Stimulated activated CD4-positive, alpha-beta T cell treated with anti-CD3 and anti-CD28 coated beads, Interleukin-15, amount 100 ng/mL, for 48 hours (primary cell): ENCODE data around the gene PBRM1.

Experiments
- DNase-seq, 2 donors: peaks; one replicate each; pipeline ENCODE4 v3.0.0-alpha.2; 2020; ENCODE audit warnings: low read depth in 2 of 2

PBRM1 gene

DNA sequence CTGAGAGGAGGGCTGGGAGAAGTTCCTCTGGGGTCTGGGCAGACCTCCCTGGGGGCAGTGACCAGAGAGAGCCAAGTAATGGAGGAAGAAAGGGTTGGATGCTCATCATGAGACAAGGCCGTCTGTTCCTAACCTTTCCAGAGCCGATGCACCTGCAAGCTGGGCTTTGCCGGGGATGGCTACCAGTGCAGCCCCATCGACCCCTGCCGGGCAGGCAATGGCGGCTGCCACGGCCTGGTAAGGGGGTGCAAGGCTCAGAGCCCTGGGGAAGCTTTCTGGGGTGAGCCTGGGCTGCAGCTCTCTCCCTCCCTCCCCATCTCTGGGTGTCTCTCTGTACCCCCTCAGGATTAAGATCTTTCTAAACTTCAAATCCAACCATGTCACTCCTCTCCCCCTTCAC, 174.2 kb downstream of the PBRM1 start:
- DNase-seq: no peak

DNA sequence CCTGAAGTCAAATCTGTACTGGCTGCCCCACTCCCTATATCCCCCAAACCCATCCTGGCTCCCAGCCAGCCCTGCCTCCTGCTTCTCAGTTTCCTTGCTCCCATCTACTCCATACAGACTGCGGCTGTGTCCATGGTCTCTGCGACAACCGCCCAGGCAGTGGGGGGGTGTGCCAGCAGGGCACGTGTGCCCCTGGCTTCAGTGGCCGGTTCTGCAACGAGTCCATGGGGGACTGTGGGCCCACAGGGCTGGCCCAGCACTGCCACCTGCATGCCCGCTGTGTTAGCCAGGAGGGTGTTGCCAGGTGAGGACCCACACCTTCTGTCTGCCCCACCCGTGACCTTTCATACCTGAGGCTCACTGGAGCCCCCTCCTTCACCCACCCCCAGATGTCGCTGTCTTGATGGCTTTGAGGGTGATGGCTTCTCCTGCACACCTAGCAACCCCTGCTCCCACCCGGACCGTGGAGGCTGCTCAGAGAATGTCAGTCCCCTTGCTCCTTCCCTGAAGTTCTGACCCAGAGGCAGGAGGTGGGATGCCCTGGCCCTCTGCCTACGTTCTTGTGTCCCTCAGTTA, 175.9 kb downstream of the PBRM1 start:
- no peak for DNase-seq

DNA sequence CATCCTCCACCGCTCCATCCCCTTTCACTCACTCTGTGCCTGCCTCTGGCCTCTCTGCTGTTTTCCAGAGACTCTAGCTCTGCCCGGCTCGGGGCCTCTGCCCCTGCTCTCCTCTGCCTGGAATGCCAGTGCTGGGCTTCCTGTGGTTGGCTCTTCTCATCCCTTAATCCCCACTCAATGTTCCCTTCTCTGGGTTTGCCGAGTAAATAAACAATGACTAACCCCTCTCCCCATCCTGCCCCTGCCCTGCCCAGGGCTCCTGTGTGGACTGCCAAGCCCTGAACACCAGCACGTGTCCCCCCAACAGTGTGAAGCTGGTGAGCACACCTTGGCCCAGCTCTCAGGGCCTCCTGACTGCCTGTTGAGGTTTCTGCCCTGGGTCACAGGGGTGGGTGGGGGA, 178.4 kb downstream of the PBRM1 start:
- no peak for DNase-seq

DNA sequence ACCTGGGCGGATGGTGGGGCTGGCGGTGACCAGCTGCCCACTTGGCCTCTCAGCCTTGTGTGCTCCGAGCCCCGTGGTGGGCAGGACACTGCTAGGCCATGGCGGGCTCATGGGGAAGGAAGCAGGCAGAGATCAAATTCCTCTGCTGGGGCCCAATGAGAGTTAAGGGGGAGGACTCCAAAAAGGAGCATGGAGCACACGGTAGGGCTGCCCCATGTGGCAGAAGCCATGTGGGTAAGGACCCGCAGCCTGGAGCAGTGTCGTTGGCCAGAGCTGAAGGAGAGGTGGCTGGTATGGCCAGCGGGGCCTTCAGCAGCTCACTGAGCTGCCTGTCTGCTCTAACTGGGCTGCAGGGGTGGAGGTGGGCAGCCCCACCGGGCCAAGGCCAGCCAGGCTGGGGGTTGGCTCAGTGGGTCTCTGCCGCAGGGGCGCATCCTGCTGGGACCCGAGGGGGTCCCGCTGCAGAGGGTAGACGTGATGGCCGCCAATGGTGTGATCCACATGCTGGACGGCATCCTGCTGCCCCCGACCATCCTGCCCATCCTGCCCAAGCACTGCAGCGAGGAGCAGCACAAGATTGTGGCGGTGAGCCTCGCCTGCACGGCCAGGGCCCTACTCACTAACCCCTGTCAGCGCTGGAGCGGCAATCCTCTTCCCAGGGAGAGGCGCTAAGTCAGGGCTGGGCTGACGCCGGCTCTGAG, 179.3 kb downstream of the PBRM1 start:
- no peak for DNase-seq

DNA sequence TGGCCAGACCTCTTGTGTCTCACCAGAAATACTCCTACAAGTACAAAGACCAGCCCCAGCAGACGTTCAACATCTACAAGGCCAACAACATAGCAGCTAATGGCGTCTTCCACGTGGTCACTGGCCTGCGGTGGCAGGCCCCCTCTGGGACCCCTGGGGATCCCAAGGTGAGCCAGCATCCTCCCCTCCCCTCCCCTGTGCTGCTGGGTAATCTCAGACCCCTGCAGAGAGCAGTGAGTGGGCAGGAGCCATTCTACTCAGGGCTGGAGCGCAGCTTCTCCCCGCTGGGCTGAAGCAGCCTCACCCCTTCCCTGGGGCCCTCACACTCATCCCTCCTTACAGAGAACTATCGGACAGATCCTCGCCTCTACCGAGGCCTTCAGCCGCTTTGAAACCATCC, 180.7 kb downstream of the PBRM1 start:
- no peak for DNase-seq

DNA sequence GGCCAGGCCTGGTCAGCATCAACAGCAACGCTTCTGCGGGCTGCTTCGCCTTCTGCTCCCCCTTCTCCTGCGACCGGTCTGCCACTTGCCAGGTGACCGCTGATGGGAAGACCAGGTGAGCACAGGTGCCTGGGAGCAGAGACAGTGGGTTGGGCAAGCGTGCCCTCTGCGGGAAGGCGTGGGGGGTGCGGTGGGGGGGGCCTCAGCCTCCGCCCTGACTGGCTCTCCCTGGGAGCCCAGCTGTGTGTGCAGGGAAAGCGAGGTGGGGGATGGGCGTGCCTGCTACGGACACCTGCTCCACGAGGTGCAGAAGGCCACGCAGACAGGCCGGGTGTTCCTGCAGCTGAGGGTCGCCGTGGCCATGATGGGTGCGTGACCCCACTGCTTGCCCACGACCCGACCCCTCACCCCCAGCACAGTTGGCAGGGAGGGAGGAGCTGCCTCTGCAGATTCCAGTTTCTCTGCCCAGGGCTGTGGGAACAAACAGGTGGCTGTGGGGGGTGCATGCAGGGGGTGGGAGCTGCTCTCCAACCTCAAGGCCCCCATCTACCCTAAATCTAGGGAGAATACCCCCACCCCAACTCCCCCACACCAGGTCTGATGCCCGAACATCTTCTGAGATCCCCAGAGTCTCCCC, 181.8 kb downstream of the PBRM1 start:
- DNase-seq: no peak

DNA sequence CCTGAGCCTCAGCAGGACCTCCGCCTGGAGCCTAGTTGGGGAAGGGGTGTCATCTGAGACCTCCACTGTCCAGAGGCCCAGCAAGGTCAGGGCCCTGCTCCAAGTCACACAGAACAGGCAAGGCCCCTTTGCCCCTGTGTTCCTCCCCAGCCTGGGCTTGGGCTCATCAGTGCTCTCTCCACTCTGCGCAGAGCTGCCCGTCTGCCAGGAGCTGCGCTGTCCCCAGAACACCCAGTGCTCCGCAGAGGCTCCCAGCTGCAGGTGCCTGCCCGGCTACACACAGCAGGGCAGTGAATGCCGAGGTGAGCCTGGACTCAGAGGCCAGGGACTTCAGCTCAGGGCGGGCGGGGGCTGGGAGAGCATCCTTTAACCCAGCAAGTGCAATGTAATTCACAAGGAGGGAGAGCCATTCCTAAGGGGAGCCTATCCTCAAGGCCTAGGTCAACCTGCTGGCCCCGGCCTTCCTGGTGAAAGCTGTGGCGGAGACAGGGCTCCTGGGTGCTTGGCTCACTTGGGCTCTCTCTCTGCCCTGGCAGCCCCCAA, 182.8 kb downstream of the PBRM1 start:
- DNase-seq: no peak

DNA sequence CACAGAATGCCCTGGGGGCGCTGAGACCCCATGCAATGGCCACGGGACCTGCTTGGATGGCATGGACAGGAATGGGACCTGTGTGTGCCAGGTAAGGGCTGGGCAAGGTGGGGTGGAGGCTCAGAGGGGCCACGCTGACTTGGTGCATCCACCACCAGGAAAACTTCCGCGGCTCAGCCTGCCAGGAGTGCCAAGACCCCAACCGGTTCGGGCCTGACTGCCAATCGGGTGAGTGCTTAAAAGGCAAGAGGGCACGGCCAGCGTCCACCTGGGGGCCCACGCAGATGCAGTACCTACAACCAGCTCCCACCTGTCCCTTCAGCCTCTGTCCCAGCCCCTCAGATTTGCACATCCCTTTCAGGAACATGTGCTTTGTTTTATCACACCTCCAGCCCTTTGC, 183.7 kb downstream of the PBRM1 start:
- no peak for DNase-seq

DNA sequence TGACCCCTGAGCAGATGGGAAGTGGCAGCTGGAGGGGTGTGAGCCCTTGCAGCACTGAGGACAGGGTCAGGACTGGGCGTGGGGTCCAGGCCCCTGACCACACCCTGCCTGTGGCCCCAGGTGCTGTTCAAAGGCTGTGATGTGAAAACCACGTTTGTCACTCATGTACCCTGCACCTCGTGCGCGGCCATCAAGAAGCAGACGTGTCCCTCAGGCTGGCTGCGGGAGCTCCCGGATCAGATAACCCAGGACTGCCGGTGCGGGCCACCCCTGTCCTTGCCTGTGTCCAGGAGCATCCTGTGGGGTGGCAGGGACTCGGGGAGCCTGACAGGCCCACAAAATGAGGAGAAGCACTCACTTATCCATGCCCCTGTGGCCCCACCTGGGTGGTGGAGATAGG, 184.7 kb downstream of the PBRM1 start:
- DNase-seq: no peak

DNA sequence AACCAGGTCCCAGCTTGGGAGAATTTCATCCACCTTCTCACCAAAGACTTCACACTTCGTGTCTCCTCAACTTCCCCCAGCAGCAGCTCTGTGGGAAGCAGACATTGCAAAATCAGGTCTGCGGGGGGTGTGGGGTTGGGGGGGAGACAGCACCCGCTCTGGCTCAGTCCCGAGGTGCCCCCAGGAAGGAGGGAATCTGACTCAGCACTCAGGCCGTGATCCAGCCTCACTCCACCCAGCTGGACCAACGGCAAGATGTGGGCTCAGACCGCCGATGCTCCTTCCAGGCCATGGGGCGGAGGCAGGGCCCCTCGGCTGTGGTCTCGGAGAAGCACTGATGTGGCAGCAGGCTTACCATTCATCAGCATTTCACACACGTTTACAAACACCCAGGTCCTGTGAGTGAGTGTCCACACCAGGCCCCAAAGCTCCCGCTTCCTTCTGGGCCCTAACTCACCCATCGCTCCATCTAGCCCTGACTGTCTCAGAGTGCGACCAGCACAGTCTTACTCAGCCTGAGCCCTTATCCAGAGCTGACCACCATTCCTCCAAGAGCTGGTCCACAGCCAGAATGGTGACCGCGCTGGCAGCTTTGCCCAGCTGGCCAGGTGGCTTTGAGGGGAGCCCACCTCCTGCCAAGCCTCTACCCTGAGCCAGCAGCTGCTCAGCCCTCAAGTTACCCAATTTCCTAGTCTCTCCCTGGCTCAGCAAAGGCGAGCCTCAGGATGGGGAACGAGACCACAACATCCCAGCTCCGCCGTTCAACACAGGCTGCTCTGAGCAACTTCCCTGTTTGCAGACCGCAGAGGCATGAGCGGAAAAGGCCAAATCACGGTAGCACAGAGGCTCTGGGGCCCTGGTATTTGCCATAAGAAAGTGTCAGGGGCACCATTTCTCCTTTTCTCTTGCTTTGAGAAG, 187.3 kb downstream of the PBRM1 start:
- DNase-seq: no peak

DNA sequence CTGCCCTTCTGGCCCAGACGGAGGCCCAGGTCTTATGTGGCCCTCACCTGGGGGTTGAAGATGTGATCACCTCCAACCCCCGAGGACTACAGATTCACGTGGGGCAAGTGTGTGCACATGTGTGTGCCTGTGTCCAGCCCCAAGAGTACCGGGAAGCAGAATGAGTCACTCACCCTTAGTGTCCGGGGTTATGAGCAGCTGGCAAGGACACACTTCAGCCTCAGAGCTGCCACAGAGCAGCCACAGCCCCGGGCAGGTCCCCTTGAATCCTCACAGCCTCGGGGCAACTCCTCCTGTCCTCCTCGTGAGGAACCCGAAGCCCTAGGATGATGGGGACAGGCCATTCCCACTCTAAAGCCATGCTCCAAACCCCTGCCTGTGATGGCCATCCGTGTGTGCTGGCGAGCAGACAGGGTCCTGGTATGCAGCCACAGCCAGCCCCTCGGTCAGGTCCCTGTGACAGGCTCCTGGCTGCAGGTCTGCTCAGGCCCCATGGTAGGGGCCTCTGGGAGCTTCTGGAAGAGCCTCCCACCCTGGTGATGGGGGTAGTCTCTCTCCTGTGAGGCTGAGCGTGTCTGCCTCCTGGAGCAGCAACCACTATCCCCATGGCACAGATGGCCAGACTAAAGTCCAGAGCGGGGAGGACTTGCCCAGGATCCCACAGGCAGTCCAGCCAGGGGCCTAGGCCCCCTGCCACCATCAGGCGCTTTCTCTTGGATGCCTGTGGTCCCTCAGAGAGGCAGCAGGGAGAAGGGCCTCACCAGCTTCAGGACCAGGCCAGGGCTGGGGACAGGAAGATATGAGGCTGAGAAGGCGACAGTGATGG, 189.7 kb downstream of the PBRM1 start:
- DNase-seq: no peak
